Activated naive CD4-positive, alpha-beta T cell (primary cell): ENCODE results near the gene EXOC6B.

Experiments
- DNase-seq, 4 experiments: peaks; one replicate each; lab custom pipeline; 2025; lab: John Stamatoyannopoulos, UW

Gene EXOC6B

DNA sequence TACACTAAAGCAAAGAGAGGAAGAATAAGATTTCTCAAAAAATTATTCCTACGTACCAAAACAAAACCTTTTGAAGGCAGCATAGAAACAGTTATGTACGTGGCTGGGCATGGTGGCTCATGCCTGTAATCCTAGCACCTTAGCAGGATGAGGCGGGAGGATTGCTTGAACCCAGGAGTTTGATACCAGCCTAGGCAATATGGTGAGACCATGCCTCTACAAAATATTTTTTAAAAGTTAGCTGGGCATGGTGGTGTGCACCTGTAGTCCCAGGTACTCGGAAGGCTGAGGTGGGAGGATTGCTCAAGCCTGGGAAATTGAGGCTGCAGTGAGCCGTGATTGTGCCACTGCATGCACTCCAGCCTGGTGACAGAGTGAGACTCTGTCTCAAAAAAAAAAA, 663.3 kb downstream of the EXOC6B start:
- no peak for DNase-seq

DNA sequence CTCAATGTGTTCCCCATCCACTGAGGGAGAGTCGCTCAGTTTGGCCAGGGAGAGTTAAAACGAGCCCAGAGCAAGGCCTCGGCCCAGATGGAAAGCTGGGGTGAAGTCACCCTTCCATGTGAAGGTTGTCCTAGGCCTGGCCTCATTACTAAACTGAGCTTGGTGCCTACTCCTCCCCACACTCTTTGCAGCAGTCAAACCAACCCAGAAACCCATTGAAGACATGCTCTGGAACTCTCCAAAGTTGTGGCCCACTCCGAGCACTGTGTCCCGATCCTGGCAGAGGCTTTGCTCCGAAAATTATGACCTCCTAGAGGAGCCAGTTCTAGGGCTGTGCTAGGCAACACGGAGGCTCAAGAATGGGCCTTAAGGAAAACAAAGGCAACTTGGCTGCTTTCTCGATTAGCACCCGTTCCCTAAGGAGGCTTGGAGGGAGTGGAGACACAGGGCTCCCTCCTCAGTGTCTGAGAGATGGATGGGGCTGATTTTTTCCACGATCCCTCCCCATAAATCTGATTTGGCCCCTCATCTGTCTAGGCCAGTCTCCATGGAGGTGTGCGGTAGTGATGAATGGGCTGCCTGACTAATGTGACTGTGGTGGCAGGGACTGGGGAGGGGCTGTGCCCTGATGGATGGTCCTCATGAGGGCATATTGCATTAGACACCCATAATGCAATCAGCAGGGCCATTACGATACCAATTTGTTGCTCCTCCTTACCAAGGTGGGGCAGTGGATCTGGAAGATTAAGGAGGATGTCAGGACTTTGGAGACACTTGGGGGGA, 666.4 kb downstream of the EXOC6B start:
- DNase-seq: no peak

DNA sequence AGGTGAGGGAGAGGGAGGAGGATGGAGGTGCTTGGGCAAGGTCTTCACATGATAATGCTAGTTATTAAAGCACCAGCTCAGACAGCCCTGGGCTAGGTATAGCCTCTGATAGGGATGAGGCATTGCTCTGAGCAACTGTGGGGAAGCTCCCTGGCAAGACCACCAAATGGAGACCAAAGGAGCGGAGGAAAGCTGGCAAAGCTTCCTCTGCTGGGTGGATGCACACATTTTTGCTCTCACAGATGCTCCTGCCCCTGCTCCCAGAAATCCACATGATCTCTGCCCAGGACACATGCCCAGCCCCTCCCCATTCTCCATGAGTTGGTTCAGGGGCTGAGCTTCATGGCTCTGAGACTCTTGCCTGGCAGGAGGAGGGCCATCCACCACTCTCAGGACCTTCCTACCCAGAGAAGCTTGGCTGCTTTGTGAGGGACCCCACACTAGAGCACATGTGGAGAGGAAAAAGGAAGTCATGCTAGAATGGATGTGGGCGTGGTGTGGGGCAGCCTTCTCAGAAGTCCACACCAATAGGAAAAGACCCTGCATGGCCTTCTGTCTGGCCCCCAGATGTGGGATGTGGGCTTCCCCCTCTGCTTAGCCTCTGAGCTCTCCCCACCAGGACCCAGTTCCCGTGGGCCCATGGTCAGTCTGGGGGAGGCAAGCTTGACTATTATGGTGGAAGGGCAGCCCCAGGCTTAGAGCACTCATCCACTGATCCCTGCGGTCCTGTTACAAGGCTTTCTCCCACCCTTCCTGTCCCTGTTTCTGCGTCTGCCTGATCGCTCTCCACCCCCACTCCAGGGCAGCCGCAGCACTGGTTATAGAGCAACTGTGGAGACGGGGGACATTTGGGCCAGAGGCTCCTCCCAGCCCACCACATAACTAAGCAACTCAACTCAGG, 667.7 kb downstream of the EXOC6B start:
- DNase-seq: no peak

DNA sequence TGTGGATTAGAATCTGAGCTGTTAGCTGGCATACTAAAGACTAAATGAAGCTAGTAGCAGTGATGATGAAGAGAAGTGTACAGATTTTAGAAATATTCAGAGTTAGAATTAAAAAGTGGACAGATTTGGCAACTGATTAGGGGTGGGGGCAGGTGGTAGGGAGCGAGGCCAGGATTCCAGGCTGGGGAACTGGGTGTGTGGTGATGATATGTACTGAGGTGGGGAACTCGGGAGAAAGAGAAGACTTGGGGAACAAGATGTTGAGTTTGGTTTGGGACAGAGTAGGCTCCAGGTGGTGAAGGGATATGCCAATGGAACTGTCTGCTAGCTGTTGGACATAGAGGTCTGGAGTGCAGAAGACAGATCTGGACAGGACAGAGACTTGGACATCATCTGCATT, 669.0 kb downstream of the EXOC6B start:
- DNase-seq: no peak

DNA sequence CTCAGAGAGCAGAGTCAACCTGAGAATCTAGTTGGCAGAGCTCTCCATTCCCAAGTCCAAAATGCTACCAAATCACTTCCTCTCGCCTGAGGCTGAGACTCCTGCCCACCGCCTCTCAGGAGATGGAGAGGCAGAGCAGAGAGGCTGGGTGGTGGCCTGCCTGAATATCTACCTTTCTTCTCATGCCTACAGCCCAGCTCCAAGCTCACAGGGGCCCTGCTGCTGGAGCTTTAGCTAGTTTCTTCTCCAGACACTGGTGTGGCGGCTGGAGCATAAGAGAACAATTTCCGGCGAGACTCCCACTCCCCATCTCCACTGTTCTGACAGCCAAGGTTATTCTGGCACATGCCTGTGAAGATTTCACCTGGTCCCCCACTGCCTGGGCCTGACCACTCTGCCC, 670.1 kb downstream of the EXOC6B start:
- no peak for DNase-seq

DNA sequence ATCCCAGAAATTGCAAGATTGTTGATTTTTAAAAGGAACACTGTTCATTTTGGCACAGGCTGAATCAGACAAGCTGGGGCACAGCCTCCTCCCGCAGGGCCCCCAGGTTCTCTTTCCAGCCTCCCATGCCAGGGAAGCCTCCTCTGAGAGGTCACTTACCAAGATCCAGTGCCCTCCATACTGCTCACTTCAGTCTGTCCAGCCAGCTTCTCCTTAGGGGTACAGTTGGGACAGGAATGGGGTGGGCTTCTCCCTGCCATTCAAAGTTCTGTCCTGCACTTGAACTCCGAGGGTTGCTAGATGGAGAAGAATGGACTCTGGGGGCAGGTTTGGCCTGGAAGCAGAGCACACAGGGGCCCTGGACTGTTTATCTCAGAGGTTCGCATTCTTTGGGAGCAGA, 670.7 kb downstream of the EXOC6B start:
- DNase-seq: no peak

DNA sequence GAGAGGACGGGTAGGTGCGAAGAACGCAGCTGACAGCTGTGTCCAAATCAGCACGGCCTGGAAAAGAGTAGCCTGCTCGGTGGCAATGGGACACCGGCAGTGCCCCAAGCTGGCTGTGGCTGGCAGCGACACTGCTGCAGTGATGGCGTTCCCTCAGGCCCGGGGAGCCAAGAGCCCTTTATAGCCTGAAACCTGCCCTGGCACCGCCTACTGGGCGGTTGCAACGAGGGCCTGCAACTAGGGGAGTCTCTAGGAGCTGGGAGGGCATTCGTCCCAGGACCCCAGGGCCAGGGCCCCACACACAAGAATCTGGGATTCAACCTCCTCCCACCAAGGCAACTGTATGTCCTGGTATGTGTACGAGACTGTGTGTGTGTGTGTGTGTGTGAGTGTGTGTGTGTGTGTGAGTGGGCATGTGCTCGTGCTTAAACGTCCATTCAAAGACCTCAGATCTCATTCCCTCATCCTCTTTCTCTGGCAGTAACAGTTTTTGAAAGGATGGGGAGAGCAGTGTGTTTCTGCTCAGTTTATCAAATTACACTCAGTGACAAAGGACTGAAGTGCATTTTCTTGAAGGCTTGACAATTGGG, 671.4 kb downstream of the EXOC6B start:
- no peak for DNase-seq

DNA sequence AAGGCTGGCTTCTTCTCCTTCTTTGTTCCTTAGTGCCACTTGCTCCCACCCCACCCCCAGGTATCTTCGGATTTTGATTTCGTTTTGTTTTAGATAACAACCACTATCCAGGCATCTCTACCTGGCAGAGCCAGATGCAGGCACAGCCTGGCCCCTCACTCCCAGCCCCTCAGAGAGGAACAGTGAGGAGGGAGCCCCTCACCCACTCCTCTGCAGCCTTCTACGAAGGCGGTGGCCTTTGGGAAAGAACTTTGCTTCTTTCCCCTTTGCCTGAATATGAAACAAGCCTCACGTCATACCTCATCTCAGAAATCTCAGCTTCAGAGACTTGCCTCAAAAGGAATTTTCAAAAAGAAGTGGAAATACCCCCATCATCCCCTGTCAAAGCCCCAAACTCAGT, 671.9 kb downstream of the EXOC6B start:
- DNase-seq: no peak

DNA sequence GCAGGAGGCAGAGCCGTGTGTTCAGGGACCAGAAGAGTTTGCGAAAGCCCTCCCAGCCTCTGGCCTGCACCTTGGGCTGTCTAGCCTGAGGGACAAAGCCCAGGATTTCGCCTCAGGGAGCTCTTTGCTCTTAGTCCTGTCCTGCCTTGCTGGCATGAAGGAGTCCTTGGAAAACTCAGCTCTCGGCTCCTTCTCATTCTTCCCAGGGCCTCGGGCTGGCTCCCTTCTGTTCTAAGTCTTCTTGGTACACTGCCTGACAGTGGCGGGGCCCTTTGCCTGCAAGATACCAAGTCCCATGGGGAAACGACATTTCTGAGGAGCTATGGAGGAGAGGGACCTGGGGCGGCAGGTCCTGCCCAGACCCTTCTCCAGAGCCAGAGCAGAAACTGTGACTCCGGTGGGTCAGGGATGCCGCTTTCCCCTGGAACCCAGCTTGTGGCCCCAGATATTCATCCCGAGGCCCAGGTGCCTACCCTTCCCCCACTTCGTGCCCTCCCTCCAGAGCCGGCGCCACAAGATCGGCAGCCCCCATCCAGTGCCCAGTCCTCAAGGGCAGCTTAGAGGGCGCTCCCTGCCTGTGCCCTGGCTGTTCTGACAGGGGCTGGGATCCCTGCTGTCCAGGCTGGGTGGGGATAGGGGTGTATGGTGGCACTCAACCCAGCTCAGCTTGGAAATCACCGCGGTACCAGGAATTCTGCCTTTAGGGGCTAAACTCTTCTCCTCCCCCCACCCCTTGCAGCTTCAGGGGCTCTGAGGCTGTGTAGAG, 672.6 kb downstream of the EXOC6B start:
- DNase-seq: no peak

DNA sequence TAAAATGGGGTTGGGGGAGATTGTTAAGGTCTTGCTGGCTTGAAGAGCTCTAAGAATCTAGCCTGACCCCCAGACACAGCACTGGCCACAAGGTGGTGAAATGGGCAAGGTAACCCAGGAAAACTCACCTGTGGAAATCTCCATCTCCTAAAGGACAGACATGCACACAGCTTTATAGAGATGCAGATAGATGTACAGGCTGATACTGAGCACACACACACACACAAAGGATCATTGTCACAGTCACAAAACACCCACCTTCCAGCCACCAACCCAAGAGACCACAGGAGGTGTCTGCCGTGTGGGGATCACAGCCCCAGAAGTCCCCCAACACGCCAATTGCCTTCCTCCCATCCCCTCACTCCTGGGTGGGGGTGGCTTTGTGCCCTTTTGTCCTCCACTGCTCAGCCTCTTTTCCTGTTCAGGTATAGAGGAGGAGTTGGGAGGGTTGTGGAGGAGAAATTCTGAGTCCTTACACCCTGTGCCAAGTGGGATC, 674.9 kb downstream of the EXOC6B start:
- no peak for DNase-seq

DNA sequence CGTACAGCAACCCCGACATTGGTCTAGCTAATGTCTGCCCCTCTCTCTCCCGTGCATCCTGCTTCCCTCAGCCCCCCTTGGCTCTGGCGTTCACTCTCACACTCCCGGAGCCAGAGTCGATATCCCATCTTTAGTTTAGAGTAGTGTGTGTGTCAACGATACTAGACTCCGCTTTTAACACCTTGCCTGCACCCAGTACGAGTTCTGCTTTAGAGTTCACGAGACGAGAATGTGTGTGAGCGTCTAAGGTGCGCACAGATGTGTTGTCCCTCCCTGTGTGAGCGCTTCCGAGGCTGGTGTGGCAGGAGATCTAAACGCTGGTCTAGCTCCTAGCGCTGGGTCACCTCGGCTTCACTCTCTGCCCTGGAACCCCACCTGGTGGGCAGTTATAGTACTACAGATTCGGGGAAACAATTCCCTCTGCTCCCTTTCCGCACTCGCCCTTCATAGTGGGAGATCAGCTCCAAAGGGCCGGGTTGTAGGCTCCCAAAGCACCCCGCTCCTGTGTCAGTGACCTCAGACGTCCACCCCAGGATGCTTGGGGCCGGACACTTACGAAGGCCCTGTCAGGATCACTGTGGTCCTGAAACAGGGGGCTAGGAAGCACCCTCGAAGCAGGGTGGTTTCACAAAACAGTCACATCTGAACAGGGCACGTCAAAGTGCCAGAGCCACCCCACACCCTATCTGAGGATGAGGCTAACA, 675.5 kb downstream of the EXOC6B start:
- peak in 3 of 4 experiments; percentile 16 to 40 (median 18) for DNase-seq

DNA sequence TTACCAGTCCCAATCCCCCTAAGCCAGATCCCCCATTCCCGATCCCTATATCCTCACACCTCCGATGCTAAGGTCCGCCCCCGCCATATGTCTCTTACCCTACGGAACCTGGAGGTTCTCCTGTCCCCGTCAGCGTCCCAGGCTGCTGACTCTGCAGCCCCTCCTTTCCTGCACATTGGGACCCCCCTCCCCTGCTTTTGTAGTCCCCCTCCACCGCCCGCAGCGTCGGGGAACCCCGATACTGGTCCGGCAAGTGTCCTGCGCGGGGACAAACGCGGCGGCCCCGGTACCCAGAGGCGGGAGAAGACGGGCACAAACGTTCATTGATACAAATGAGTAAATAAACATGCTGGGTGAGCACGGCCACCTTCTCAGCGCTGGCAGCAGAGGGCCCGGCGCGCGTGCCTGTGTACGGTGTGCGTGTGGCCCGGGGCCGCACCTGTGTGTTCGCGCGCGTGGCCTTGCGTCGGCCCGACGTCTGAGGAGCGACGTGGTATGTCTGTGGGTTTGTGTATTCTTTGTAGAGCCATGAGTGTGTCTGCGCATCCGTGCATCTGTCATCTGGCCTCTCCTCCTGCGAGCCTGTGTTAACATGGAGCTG, 676.2 kb downstream of the EXOC6B start:
- DNase-seq: no peak

DNA sequence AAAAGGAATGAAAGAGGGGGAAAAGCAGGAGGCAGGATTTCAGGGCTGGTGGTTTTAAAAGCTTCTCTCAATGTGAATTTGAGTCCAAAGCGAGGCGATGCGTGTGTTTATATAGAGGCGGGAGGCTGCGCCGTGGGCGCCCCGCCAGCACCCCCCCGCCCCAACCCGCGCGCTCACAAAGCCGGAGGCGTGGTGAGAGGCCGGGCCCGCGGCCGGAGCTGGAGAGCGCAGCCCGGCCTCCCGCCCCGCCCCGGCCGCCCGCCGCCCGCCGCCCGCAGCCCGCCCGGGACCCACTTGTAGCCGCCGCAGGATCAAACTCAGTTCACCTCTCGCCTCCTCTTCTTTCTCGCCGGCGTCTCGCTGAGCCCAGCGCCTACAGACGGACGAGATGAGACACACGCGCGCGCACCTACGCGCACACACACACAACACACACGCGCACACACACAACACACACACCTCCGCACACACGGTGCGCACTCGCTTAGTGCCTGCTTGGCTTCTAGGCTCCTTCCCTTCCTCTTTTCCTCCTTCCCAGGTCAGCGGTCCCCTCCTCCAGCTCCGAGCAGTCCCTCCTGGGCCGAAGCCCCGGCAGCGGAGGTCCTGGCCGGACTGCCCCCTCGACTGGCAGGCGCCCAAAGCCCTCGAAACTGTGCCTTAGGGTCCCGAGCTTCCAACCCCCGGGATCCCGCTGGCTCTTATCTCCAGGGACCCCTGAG, 676.8 kb downstream of the EXOC6B start:
- DNase-seq: no peak

DNA sequence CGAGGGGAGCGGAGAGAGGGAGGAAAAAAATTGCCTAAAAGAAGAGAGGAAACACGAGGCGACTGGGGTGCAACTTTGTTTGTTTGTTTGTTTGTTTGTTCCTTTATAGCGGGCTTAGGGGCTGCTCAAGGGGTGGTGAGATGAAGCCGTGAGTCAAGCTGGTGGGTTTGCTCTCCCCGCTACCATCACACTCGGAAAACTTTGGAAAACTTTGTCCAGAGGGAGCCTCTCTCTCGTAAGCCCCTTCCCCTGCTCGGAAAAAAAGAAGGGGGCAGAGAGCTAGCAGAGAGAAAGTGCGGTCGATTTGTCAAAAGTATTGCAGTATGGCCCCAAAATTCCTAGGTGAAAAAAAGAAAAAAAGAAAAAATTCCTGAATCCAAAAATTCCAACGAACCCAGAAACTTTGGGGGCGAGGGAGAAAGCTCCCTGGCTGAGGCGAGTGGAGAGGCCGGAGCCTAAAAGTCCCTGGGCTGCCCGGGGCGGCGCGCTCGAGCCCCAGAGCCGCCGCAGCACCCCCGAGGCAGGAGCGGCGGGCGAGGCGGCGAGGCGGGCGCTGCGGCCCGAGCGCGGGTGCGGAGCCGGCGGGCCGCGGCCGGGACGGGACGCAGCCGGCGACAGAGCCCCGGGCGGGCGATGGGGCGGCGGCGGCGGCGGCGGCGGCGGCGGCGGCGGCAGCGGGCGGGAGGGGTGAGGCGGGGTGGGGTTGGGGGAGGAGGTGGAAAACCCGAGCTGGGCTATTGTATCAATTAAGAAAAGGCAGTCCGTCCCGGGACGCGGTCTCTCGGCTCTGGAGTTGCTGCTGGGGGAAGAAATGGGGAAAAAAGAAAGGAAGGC, 677.6 kb downstream of the EXOC6B start:
- no peak for DNase-seq

DNA sequence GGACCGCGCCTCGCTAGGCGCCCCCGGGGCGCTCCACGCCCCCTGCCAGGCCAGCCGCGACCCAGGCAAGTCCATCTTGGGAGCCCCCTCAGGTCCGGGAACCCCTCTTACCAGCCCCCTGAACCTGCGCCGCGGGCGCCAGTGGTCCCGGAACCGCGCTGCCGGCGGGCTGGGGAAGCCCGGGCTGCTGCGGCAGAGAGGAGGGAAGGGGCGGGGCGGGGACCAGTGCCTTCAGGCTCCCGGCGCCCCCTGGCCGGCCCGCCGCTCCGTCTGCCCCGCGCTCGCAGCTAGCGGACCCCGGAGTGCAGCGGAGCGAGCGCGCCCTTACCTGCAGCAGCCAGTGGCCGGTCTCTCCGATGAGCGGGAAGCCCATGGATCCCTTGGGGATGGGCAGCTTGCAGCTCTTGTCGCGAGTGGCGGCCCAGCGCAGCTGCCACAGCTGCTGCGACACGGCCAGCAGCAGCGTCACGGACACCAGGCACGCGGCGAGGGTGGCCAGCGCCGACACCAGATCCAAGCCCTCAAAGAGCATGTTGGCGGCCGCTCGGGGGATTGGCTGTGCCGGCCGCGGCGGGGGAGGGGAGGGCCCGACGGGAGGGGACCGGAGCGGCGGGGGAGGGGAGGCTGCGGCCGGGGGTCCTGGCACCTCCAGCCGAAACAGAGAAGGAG, 678.4 kb downstream of the EXOC6B start, which contains the start of gene CYP26B1:
Gene CYP26B1, minus strand, starts transcription at position 560 of the 669 bp plus-strand sequence. Its CDS starts 28 bp downstream, at position 532.
- DNase-seq: no peak

DNA sequence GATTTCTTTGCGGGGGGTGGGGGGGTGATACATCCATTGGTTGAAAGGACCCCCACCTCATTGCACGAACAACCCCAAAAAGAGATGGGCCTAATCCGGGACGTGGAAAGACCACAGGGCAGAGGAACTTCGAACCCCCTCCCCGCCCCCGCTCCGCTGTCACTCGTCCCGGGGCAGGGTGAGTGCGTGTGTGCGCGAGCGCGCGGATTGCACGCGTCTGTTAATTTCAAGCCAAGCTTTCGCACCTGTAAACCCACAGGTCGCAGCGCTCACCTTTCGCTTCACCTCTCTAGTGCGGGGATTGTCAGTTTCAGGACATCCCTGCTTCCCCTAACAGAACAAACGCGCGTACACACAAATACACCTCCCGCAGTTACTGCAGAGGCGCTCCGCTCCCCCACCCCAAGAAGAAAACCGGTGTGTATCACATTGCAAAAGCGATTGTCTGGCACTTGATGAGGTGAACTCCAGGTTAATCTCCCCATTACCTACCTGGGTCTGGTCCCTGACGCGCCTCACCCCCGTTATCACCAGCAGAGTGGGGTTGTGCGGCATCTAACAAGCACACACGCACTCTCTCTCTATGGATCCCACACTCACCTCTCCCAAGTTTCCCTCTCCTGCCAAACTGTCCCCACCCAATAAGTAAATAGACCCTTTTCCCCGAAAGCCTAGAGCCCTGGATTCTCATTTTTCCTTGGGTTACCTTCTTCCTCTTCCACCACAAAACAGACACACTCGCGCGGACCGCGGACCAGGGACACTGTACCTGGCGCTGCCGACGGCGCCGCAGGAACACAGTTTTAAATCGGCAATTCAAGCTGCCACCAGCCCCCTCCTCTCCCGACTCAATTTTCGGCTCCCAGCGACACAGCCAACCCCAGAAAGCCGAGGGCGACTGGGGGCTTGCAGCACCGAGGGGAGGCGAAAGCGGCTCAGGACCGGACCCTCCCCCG, 679.2 kb downstream of the EXOC6B start:
- no peak for DNase-seq

DNA sequence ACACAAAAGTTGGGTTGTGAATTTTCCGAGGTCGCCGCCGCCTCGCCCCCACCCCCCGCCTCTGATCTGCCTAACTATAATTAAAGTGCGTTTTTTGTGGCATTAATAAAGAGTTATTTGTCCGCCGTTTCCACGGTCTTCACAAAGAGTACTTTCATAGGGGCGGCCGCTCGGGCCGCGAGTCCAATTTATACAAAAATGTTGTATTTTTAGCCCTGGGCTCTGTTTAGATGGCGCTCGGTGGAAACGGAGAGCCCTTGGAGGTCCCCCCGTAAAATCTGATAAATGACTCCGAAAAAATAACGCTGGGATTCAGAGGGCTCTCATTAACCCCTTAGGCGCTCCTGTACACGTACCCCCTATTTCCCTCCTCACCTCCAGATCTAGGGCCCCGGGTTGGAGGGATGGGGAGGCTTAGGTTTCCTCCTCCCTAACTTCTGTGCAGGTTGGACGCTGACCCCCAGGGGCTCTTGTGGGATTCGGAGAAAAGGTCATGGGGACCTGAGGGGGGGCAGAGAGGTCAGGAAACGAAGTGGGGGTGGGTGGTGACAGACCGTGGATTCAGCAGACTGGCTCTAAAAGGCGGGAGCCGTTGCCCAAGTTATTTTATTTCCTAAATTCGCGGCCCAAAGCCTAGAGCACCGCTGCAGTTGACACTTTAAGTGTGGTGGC, 680.0 kb downstream of the EXOC6B start:
- no peak for DNase-seq
